OCI-LY1 (cell line): ENCODE results near the gene CDKN2A.

Source experiments
- EZH2 ChIP-seq: fragments of 200-600 bp; sonication (generic), shearing (Covaris generic); IDR thresholded peaks from 2 replicates; pipeline ENCODE4 v1.8.0; 2017; ENCODE audit warnings: borderline replicate concordance, mixed run types, mild to moderate bottlenecking, antibody characterized with exemption, low read length, moderate library complexity, mixed read lengths
- TF ChIP-seq, protein P1 (sequence below): fragments of 200-600 bp; sonication (generic), shearing (Covaris generic); IDR thresholded peaks from 2 replicates; pipeline ENCODE4 v1.5.1; 2017; ENCODE audit warnings: mild to moderate bottlenecking, antibody characterized with exemption, low read length, moderate library complexity, mixed read lengths

DNA sequence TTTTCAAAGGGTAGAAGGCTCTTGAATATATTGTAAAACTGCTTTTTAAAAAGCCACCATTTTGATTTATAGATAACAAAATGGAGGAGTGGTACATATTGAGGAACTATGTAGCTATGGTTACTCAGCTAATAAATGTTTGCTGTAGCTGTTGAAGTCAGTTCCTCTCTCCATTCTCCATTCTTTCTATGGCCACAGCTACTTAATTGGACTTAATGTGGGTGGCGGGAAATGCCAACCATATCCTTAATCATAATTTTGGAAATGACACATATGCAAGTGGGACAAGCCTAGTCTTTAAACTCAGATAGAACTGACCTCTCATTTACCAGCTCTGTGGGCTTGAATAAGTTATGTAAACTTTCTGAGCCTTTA lies 10.6 kb downstream of the CDKN2A start:
- TF ChIP-seq, protein P1, sequence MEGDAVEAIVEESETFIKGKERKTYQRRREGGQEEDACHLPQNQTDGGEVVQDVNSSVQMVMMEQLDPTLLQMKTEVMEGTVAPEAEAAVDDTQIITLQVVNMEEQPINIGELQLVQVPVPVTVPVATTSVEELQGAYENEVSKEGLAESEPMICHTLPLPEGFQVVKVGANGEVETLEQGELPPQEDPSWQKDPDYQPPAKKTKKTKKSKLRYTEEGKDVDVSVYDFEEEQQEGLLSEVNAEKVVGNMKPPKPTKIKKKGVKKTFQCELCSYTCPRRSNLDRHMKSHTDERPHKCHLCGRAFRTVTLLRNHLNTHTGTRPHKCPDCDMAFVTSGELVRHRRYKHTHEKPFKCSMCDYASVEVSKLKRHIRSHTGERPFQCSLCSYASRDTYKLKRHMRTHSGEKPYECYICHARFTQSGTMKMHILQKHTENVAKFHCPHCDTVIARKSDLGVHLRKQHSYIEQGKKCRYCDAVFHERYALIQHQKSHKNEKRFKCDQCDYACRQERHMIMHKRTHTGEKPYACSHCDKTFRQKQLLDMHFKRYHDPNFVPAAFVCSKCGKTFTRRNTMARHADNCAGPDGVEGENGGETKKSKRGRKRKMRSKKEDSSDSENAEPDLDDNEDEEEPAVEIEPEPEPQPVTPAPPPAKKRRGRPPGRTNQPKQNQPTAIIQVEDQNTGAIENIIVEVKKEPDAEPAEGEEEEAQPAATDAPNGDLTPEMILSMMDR: no peak
- TF ChIP-seq EZH2: no peak
